BLaER1 treated with 17β-estradiol and CSF1 and Interleukin-3, amounts not matched to agents 10 nM and 100 nM (cell line): ENCODE results near the gene TNFRSF6B.

Experiments
- H3K27ac ChIP-seq, 11 experiments: shearing (Covaris generic); formaldehyde crosslinking; 2 replicates each; pipeline ENCODE4 v1.8.1; 2022
- H3K27me3 ChIP-seq, 11 experiments: shearing (Covaris generic); formaldehyde crosslinking; 2 replicates each; pipeline ENCODE4 v1.8.1; 2022
- H3K36me3 ChIP-seq, 11 experiments: shearing (Covaris generic); formaldehyde crosslinking; 2 replicates each; pipeline ENCODE4 v1.8.1; 2022
- H3K4me1 ChIP-seq, 10 experiments: shearing (Covaris generic); formaldehyde crosslinking; 2 replicates each; pipeline ENCODE4 v1.8.1; 2022
- H3K4me2 ChIP-seq, 11 experiments: shearing (Covaris generic); formaldehyde crosslinking; 2 replicates each; pipeline ENCODE4 v1.8.1; 2022
- H3K4me3 ChIP-seq, 10 experiments: shearing (Covaris generic); formaldehyde crosslinking; 2 replicates each; pipeline ENCODE4 v1.8.1; 2022
- H3K9ac ChIP-seq, 11 experiments: shearing (Covaris generic); formaldehyde crosslinking; 2 replicates each; pipeline ENCODE4 v1.8.1; 2022
- H3K9me3 ChIP-seq, 11 experiments: shearing (Covaris generic); formaldehyde crosslinking; replicated peaks in 1 of 11; 2 replicates each; pipeline ENCODE4 v1.8.1; 2022
- H4K20me1 ChIP-seq, 11 experiments: shearing (Covaris generic); formaldehyde crosslinking; 2 replicates each; pipeline ENCODE4 v1.8.1; 2022
- Cebpa-rat ChIP-seq, 11 experiments: shearing (Covaris generic); IDR thresholded peaks; 2 replicates each; pipeline ENCODE4 v1.8.1; 2022

TNFRSF6B gene

GRCh38 chr20:63702751-63703470 is 6.5 kb downstream of the TNFRSF6B start:
- no peak overlapping the region for H3K27ac ChIP-seq
- peaks cover 31 to 58% (median 40%) of the 10 kb centered on the region in 11 experiments for H3K36me3 ChIP-seq
- H3K27me3 ChIP-seq, result no peaks in the 10 kb centered on the region
- peaks cover 16 to 96% (median 89%) of the 10 kb centered on the region in 11 experiments for H4K20me1 ChIP-seq
- TF ChIP-seq Cebpa-rat (IDR thresholded peaks at IDR 0.05), result no peak
- H3K4me1 ChIP-seq, result peaks cover 35 to 42% (median 38%) of the 10 kb centered on the region in 10 experiments
- H3K4me2 ChIP-seq, result no peak overlapping the region
- H3K9ac ChIP-seq, result peak overlapping the region in 1 of 11 experiments; percentile 24; a peak in 1 of 22 replicates
- H3K9me3 ChIP-seq, result no peaks in the 10 kb centered on the region
- no peak overlapping the region for H3K4me3 ChIP-seq

- Histone ChIP-seq H3K9ac (no peak overlapping the region; a peak in 3 of 22 replicates), H3K27ac (no peak overlapping the region), H3K27me3 (no peaks in the 10 kb centered on the region), H3K9me3 (no peaks in the 10 kb centered on the region), H3K4me2 (no peak overlapping the region), H3K4me1 (peaks cover 32 to 37% (median 35%) of the 10 kb centered on the region in 10 experiments), H4K20me1 (peaks cover 11 to 93% (median 86%) of the 10 kb centered on the region in 11 experiments; a peak in 21 of 22 replicates), H3K4me3 (no peak overlapping the region), H3K36me3 (peaks cover 31 to 58% (median 38%) of the 10 kb centered on the region in 11 experiments)
- no peak for TF ChIP-seq Cebpa-rat (IDR thresholded peaks at IDR 0.05)
These were observed 7.1 kb downstream of the TNFRSF6B start for GRCh38 chr20:63703471-63703975.

- Histone ChIP-seq H3K4me3 (no peak overlapping the region), H3K27me3 (no peaks in the 10 kb centered on the region), H3K27ac (no peak overlapping the region), H3K9me3 (no peaks in the 10 kb centered on the region), H3K36me3 (peaks cover 37 to 63% (median 42%) of the 10 kb centered on the region in 11 experiments), H3K9ac (peak overlapping the region in 2 of 11 experiments; percentile 14 to 91; a peak in 3 of 22 replicates), H3K4me2 (no peak overlapping the region), H4K20me1 (peaks cover 11 to 93% (median 86%) of the 10 kb centered on the region in 11 experiments; a peak in 20 of 22 replicates), H3K4me1 (peaks cover 32 to 37% (median 35%) of the 10 kb centered on the region in 10 experiments)
- TF ChIP-seq Cebpa-rat (IDR thresholded peaks at IDR 0.05), result no peak
These were observed 7.7 kb downstream of the TNFRSF6B start for GRCh38 chr20:63703976-63704748.

- H3K27ac ChIP-seq, result no peak overlapping the region
- H3K4me3 ChIP-seq, result no peak overlapping the region
- H4K20me1 ChIP-seq, result peaks cover 8 to 93% (median 86%) of the 10 kb centered on the region in 11 experiments; a peak in 20 of 22 replicates
- no peaks in the 10 kb centered on the region for H3K9me3 ChIP-seq
- peaks cover 32 to 37% (median 34%) of the 10 kb centered on the region in 10 experiments for H3K4me1 ChIP-seq
- no peak overlapping the region for H3K4me2 ChIP-seq
- no peak for TF ChIP-seq Cebpa-rat (IDR thresholded peaks at IDR 0.05)
- H3K27me3 ChIP-seq, result no peaks in the 10 kb centered on the region
- H3K9ac ChIP-seq, result peak overlapping the region in 3 of 11 experiments; percentile 16 to 93 (median 91); a peak in 5 of 22 replicates
- peaks cover 41 to 69% (median 48%) of the 10 kb centered on the region in 11 experiments for H3K36me3 ChIP-seq
These were observed 8.3 kb downstream of the TNFRSF6B start for GRCh38 chr20:63704749-63705117.

GRCh38 chr20:63705232-63706026 is 9.0 kb downstream of the TNFRSF6B start:
- Histone ChIP-seq H3K4me2 (peak overlapping the region in 9 of 11 experiments; percentile 91 to 99 (median 98); a peak in 12 of 22 replicates), H3K4me3 (peak overlapping the region in 1 of 10 experiments; percentile 89; a peak in 2 of 20 replicates), H3K36me3 (peaks cover 46 to 70% (median 51%) of the 10 kb centered on the region in 11 experiments), H4K20me1 (peaks cover 8 to 90% (median 80%) of the 10 kb centered on the region in 11 experiments; a peak in 20 of 22 replicates), H3K27ac (peak overlapping the region in 2 of 11 experiments; percentile 8 to 11; a peak in 1 of 22 replicates), H3K4me1 (peaks cover 26 to 37% (median 33%) of the 10 kb centered on the region in 10 experiments), H3K9ac (peak overlapping the region in 10 of 11 experiments; percentile 27 to 97 (median 94); a peak in 16 of 22 replicates), H3K27me3 (no peaks in the 10 kb centered on the region), H3K9me3 (no peaks in the 10 kb centered on the region)
- no peak for TF ChIP-seq Cebpa-rat (IDR thresholded peaks at IDR 0.05)

- TF ChIP-seq Cebpa-rat (IDR thresholded peaks at IDR 0.05), result no peak
- Histone ChIP-seq H3K36me3 (peaks cover 54 to 73% (median 58%) of the 10 kb centered on the region in 11 experiments), H4K20me1 (peaks cover 11 to 90% (median 77%) of the 10 kb centered on the region in 11 experiments; a peak in 21 of 22 replicates), H3K4me1 (peaks cover 25 to 44% (median 35%) of the 10 kb centered on the region in 10 experiments), H3K27ac (peak overlapping the region in 8 of 11 experiments; percentile 8 to 93 (median 90); a peak in 11 of 22 replicates), H3K9ac (peak overlapping the region; percentile 83 to 97 (median 94)), H3K9me3 (peaks cover 0 to 2% (median 0%) of the 10 kb centered on the region in 11 experiments; a peak in 5 of 22 replicates), H3K4me3 (peak overlapping the region; percentile 79 to 99 (median 95)), H3K4me2 (peak overlapping the region; percentile 91 to 99 (median 98)), H3K27me3 (no peaks in the 10 kb centered on the region)
These were observed 9.7 kb downstream of the TNFRSF6B start for GRCh38 chr20:63706027-63706695.

GRCh38 chr20:63706852-63707557 is 10.6 kb downstream of the TNFRSF6B start:
- Histone ChIP-seq H3K4me3 (peak overlapping the region; percentile 79 to 99 (median 95)), H3K27me3 (no peaks in the 10 kb centered on the region), H3K9ac (peak overlapping the region; percentile 83 to 97 (median 94)), H3K4me2 (peak overlapping the region; percentile 91 to 99 (median 98)), H3K36me3 (peaks cover 62 to 79% (median 66%) of the 10 kb centered on the region in 11 experiments), H3K9me3 (peaks cover 5 to 10% (median 7%) of the 10 kb centered on the region in 11 experiments; a peak in 21 of 22 replicates), H4K20me1 (peaks cover 14 to 90% (median 77%) of the 10 kb centered on the region in 11 experiments; a peak in 21 of 22 replicates), H3K27ac (peak overlapping the region; percentile 81 to 93 (median 91)), H3K4me1 (peaks cover 25 to 47% (median 38%) of the 10 kb centered on the region in 10 experiments)
- no peak for TF ChIP-seq Cebpa-rat (IDR thresholded peaks at IDR 0.05)
